ENCODE data around the gene MRPL54.

Gene MRPL54

DNA sequence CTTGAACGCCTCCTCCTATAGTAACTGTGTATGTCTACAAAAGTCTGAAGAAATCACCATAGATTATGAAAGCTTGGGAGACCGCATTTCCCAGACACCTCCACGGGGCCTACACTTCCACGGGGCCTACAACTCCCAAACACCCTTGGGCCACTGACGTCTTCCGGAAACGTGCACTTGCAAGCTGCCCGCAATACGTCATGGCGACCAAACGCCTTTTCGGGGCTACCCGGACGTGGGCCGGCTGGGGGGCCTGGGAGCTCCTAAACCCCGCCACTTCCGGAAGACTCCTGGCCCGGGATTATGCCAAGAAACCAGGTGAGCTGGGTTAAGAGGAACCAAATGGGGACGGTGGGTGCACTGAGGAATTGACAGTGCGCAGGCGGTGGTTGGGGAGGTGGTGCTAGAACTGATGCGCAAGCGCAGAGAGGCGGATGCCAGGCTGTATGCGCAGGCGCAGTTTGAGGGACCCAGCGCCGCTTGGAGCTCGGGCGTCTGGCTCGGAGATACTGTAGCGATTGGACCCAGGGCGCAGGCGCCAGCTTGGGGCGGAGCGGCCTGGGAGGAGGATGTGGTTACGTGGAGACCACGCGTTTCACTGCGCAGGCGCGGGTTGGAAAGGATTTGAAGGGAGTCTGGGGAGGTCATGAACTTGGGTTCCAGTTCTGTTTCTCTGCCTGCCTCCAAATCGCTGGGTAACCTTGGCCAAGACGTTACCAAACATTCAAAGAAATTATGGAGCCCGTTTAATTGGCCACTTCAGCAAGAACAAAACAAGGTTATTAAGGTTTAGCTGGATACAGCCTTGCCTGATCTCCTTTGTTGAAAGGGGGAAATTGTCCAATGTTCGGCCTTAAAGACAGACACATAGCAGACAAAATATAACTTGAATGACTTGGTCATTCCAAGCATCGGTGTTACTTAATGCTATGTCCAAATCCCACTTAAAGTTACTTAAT, at the start of gene MRPL54:
Gene MRPL54, plus strand, starts transcription at position 182 of the 959 bp plus-strand sequence. Its CDS starts 19 bp downstream, at position 201.
- ChIA-PET POLR2A (ENCODE audit: low non-redundant PET) (interaction anchor here (0.5 to 0.6 kb wide), 3 partner anchors 20 to 295 kb away, joined by 3 to 5 read pairs (median 3); no protein-coding TSS in a partner anchor), CTCF (interaction anchor here (0.7 to 0.8 kb wide), 2 partner anchors 142 to 225 kb away, joined by 3 to 6 read pairs; no protein-coding TSS in a partner anchor)
- DNase-seq (ENCODE audit: low spot score), result peak; percentile 99
- TF ChIP-seq, protein P1, sequence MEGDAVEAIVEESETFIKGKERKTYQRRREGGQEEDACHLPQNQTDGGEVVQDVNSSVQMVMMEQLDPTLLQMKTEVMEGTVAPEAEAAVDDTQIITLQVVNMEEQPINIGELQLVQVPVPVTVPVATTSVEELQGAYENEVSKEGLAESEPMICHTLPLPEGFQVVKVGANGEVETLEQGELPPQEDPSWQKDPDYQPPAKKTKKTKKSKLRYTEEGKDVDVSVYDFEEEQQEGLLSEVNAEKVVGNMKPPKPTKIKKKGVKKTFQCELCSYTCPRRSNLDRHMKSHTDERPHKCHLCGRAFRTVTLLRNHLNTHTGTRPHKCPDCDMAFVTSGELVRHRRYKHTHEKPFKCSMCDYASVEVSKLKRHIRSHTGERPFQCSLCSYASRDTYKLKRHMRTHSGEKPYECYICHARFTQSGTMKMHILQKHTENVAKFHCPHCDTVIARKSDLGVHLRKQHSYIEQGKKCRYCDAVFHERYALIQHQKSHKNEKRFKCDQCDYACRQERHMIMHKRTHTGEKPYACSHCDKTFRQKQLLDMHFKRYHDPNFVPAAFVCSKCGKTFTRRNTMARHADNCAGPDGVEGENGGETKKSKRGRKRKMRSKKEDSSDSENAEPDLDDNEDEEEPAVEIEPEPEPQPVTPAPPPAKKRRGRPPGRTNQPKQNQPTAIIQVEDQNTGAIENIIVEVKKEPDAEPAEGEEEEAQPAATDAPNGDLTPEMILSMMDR (conservative IDR thresholded peaks at IDR 0.05; ENCODE audit: low read depth), result no peak
- peak within 1 kb of the TSS; percentile 96 for H3K27ac ChIP-seq

DNA sequence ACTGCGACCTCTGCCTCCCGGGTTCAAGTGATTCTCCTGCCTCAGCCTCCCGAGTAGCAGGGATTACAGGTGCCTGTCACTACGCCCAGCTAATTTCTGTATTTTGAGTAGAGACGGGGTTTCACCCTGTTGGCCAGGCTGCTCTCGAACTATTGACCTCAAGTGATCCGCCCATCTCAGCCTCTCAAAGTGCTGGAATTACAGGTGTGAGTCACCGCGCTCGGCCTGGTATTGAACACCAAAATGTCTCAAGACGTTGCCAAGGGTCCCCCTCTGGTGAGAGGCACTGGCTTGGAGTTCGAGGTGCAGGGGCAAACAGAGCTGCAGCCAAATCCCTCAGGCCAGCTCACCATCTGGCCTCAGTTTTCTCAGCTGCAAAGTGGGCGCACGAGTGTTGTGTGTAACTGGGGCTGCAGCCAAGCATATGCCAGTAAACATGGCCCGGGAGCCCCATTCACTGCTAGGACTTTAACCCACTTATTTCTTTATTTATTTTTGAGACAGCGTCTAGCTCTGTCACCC, 46.3 kb upstream of the MRPL54 start:
- no peak for DNase-seq (ENCODE audit: low spot score)
- ChIA-PET POLR2A (ENCODE audit: low non-redundant PET) (no interaction called here), CTCF (interaction anchor here (0.7 kb wide), 1 partner anchor 97 kb away, joined by 3 read pairs; no protein-coding TSS in a partner anchor)
- TF ChIP-seq, protein P1 (conservative IDR thresholded peaks at IDR 0.05; ENCODE audit: low read depth), result no peak
- H3K27ac ChIP-seq, result no peak overlapping the region

DNA sequence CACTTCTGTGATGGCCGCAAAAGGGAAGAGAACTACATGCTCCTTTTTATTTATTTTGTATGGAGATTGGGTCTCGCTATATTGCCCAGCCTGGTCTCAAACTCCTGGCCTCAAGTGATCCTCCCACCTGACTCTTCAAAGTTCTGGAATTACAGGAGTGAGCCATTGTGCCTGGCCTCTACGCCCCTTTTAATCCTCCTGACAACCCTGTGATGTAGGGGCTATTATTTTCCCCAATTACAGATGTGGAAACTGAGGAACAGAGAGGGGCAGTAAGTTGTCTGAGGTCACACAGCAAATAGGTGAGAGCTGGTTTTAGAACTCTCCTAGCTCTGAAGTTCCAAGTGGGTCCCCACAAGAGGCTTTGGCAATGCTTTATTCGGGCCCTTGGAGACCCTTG, 42.6 kb upstream of the MRPL54 start:
- H3K27ac ChIP-seq, result no peak overlapping the region
- no peak for DNase-seq (ENCODE audit: low spot score)
- CTCF ChIA-PET, result interaction anchor here (0.6 to 0.9 kb wide), 2 partner anchors 9 to 71 kb away, joined by 3 read pairs; no protein-coding TSS in a partner anchor
- POLR2A ChIA-PET (ENCODE audit: low non-redundant PET), result no interaction called here
- TF ChIP-seq, protein P1 (conservative IDR thresholded peaks at IDR 0.05; ENCODE audit: low read depth), result no peak

DNA sequence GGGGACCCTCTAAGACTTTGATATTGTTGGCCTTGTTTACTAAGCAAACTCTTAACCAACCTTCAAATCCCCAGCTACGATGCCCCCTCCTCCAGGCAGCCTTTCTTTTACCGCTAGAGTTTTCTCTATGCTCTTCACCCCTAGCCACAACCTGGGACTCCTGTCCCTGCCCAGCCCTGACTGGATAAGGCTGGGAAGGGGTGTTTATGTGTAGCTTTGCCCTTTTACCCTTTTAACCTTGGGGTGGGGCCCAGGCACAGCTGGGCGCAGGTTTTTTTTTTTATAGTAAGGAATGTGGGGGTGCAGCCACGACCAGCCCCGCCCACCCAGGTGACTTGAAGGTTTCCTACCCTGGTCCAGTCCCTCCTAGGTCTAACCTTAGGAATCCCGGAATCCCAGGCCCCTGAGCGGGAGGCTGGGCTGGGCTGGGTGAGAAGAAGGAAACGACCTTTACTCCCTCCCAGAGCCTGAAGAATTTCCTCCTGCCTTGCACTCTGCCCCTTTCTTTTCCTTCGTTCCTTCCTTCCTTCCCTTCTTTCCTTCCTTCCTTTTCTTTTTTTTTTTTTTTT, 42.0 kb upstream of the MRPL54 start:
- TF ChIP-seq, protein P1 (conservative IDR thresholded peaks at IDR 0.05; ENCODE audit: low read depth), result no peak
- POLR2A ChIA-PET (ENCODE audit: low non-redundant PET), result no interaction called here
- CTCF ChIA-PET, result interaction anchor here (0.9 kb wide), 1 partner anchor 10 kb away, joined by 3 read pairs; no protein-coding TSS in a partner anchor
- no peak overlapping the region for H3K27ac ChIP-seq
- DNase-seq (ENCODE audit: low spot score), result no peak

DNA sequence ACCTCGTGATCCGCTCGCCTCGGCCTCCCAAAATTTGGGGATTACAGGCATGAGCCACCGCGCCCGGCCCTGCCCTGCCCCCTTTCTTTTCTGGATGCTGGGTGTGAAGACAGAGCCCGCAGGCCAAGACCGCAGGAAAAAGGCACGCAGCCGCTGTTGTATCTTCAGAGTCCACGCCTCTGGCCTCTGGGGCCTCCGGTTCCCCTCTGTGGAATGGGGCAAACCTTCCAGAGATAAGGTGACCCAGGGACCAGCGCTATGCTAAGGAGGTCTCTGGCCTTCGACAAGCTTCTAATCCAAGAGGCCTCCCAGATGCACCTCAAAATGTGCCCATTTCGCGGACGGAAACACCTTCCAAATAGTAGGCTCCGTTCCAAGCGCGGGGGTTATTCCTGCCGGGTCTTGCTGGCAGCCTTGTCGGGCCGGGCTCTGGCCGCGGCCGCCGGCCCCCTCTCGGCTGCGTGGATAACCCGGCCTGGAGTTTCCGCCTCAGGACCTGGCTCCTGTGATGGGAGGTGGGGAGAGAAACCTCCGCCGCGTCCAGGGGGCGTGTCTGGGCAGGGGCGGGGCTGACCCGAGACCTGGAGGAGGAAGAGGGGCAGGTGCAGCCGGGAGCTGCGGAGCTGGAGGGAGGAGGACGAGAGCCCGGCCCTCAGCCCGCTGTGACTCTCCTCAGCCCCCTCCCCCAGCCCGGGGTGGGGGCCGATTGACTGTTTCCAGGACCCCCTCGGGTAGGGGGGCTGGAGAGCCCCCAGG, 41.2 kb upstream of the MRPL54 start:
- ChIA-PET POLR2A (ENCODE audit: low non-redundant PET) (no interaction called here), CTCF (interaction anchor here (0.6 to 1.0 kb wide), 4 partner anchors 18 to 321 kb away, joined by 3 to 6 read pairs (median 4); no protein-coding TSS in a partner anchor)
- DNase-seq (ENCODE audit: low spot score), result peak; percentile 82
- H3K27ac ChIP-seq, result no peak overlapping the region
- TF ChIP-seq, protein P1 (conservative IDR thresholded peaks at IDR 0.05; ENCODE audit: low read depth), result no peak

Measured in RWPE1 (cell line).